ENCODE measurements around the gene PREB. TPM values are rescaled to one million over a fixed set of nuclear protein-coding genes. Genes with fewer than 3 reads are reported as not detected.
A peak's percentile ranks its signal among the peaks of the same experiment; 100 is the strongest.

Gene PREB
- total RNA-seq, 4 donors from 2014 or later, result 60.7 to 76.5 (median 65.7) TPM

DNA sequence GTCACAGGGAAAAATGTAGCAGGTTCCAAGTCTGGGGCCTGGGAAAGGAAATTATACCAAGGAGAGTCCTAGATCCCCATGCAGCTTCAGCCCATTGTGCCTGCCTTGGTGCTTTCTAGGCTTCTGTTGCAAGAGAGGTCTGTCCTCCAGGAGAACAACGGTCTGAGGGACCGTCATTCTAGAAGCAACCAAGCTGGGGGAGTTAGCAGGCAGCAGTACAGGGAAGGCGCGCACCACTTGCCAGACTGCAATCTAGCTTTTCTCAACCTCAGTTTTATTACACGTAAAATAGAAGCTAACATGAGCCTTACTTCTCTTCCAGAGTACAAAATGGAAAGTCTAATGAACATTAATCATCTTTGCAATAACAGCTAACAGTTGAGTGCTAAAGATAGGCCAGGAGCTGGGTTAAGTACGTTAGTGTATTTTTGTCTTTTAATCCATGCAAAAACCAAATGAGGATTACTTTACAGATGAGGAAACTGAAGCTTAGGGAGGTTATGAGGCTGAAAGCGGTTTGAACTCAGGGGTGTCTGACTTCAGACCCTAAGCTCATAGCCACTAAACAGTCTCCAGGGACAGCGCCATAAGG, 16.3 kb upstream of the PREB start:
- no peak for ATAC-seq (ENCODE audit: low FRiP score)
- no peak for DNase-seq (ENCODE audit: low spot score)
- TF ChIP-seq, protein P1, sequence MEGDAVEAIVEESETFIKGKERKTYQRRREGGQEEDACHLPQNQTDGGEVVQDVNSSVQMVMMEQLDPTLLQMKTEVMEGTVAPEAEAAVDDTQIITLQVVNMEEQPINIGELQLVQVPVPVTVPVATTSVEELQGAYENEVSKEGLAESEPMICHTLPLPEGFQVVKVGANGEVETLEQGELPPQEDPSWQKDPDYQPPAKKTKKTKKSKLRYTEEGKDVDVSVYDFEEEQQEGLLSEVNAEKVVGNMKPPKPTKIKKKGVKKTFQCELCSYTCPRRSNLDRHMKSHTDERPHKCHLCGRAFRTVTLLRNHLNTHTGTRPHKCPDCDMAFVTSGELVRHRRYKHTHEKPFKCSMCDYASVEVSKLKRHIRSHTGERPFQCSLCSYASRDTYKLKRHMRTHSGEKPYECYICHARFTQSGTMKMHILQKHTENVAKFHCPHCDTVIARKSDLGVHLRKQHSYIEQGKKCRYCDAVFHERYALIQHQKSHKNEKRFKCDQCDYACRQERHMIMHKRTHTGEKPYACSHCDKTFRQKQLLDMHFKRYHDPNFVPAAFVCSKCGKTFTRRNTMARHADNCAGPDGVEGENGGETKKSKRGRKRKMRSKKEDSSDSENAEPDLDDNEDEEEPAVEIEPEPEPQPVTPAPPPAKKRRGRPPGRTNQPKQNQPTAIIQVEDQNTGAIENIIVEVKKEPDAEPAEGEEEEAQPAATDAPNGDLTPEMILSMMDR (IDR thresholded peaks at IDR 0.05), result no peak

- DNase-seq (ENCODE audit: low spot score) (no peak), ATAC-seq (ENCODE audit: low FRiP score) (no peak)
- TF ChIP-seq, protein P1 (IDR thresholded peaks at IDR 0.05), result no peak
These were observed 15.4 kb upstream of the PREB start for GRCh38 chr2:27149570-27150405.

GRCh38 chr2:27148801-27149439, 14.5 kb upstream of the PREB start, which contains the start of gene TCF23:
Gene TCF23 (plus strand): TSS chr2:27149004. CDS start chr2:27149134, 130 bp downstream.
- ATAC-seq (ENCODE audit: low FRiP score), result peak; percentile 52
- TF ChIP-seq, protein P1 (IDR thresholded peaks at IDR 0.05), result no peak
- no peak for DNase-seq (ENCODE audit: low spot score)

DNA sequence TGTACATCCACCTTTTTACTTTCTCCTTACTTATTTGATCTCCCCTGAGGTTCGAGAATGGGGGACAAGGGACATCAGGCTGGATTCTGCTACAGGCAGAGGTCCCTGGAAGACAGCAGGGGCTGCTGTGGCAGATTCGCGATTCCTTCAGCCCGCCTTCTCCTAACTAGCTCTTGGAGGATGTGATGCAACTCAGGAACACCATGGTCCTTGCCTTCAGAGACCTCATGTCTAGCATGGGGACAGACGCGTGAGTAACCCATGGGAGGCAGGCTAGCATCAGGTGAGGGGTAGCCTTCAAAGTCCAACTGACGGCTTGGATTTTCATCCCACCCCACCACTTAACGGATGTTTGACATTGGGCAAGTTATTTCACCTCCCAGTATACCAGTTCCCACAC, 13.5 kb upstream of the PREB start:
- ATAC-seq (ENCODE audit: low FRiP score) (no peak), DNase-seq (ENCODE audit: low spot score) (no peak)
- TF ChIP-seq, protein P1 (IDR thresholded peaks at IDR 0.05), result no peak

DNA sequence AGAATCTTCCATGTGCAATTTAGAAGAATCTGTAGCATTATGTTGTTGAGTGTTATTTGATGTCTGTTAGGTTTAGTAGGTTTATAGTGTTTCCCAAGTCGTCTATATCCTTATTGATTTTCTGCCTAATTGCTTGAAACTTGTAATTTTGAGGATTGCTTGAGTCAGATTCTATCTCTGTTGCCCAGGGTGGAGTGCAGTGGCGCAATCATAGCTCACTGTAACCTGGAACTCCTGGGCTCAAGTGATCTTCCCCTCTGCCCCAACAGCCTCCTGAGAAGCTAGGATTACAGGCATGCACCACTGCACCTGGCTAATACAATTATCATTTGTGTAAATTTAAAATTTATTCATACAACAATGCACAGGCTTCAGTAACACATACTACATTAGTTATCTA, 11.2 kb upstream of the PREB start:
- no peak for ATAC-seq (ENCODE audit: low FRiP score)
- TF ChIP-seq, protein P1 (IDR thresholded peaks at IDR 0.05), result no peak
- DNase-seq (ENCODE audit: low spot score), result no peak

DNA sequence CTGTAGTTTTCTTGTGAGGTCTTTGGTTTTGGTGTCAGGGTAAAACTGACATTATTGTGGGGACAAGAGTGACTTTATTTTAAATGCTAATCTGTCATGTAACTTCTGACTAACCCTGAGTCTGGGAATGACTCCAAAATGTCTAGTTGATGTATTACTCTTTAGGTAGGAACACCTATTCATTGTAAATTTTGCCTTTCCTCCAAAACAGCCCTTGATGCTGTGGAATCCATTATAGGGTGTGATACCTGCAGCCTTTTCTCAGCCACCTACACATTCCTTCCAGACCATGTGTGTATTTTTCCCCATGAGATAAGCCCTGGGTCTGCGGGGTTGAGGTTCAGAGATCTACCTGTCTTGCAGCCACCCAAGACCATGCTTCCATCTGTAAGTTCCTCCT, 8.8 kb upstream of the PREB start:
- DNase-seq (ENCODE audit: low spot score), result no peak
- no peak for ATAC-seq (ENCODE audit: low FRiP score)

More for the DNA sequence above, 8.8 kb upstream of the PREB start:
- TF ChIP-seq, protein P1 (IDR thresholded peaks at IDR 0.05), result no peak
